H1 (cell line): Measurements from ENCODE around the gene MORN5. TPM values are rescaled to one million over a fixed set of nuclear protein-coding genes. Genes with fewer than 3 reads are reported as not detected.

Source experiments
- CTCF ChIA-PET: fragments of 300-600 bp; sonication (Branson Sonifier 250); formaldehyde crosslinking; loops from one replicate; lab custom pipeline; 2021; ENCODE audit not compliant: partially characterized antibody; lab: Charles Lee
- POLR2A ChIA-PET: fragments of 300-600 bp; sonication (Branson Sonifier 250); formaldehyde crosslinking; loops from one replicate; lab custom pipeline; 2021; ENCODE audit warnings: inconsistent platforms; ENCODE audit not compliant: partially characterized antibody; lab: Charles Lee
- DNase-seq, 2 experiments: peaks; one replicate each; pipeline versions ENCODE4 v3.0.0 to v3.0.0-alpha.2; 2010 to 2022; ENCODE audit warnings: low spot score in 2 of 2, low read depth in 1 of 2, mixed read lengths in 1 of 2
- FAIRE-seq: peaks from 2 replicates; lab custom pipeline; 2011; peaks lifted over from hg19 to GRCh38; lab: Jason Lieb, UNC
- H2AFZ ChIP-seq: 2 replicates; pipeline ENCODE4 v1.8.1; 2012; ENCODE audit warnings: low read length, inconsistent platforms
- H2AK5ac ChIP-seq: 2 replicates; pipeline ENCODE4 v1.6.1; 2013; ENCODE audit warnings: low read depth, low read length
- H2BK120ac ChIP-seq: replicated peaks from 2 replicates; pipeline ENCODE3; 2013; ENCODE audit warnings: low read depth, low read length, inconsistent platforms
- H2BK12ac ChIP-seq: 2 replicates; pipeline ENCODE4 v1.6.1; 2013; ENCODE audit warnings: low read depth, low read length
- H2BK15ac ChIP-seq: 2 replicates; pipeline ENCODE4 v1.6.1; 2013; ENCODE audit warnings: low read length
- H2BK20ac ChIP-seq: 2 replicates; pipeline ENCODE4 v1.6.1; 2013; ENCODE audit warnings: low read length
- H2BK5ac ChIP-seq: 2 replicates; pipeline ENCODE4 v1.6.1; 2013; ENCODE audit warnings: low read depth, low read length
- H3K14ac ChIP-seq: 2 replicates; pipeline ENCODE4 v1.6.1; 2013; ENCODE audit warnings: inconsistent platforms; ENCODE audit not compliant: insufficient read length
- H3K18ac ChIP-seq: 2 replicates; pipeline ENCODE4 v1.6.1; 2013; ENCODE audit warnings: low read length; ENCODE audit errors: extremely low read depth
- H3K23ac ChIP-seq: 2 replicates; pipeline ENCODE4 v1.6.1; 2013; ENCODE audit warnings: inconsistent platforms; ENCODE audit not compliant: insufficient read length
- H3K23me2 ChIP-seq: 2 replicates; pipeline ENCODE4 v1.6.1; 2013; ENCODE audit warnings: low read depth, low read length
- H3K27ac ChIP-seq: 2 replicates; pipeline ENCODE4 v1.6.1; 2011; ENCODE audit warnings: low read depth, low read length, inconsistent platforms
- H3K27me3 ChIP-seq, 4 experiments: replicated peaks in 1 of 4; 1 replicate in 1 of 4; 2 replicates in 3 of 4; pipeline versions ENCODE4 v1.6.1 to v1.8.1; 2011 to 2013; ENCODE audit warnings: low read length in 3 of 4, mild to moderate bottlenecking in 3 of 4, inconsistent platforms in 2 of 4, mixed read lengths in 2 of 4, moderate library complexity in 1 of 4; ENCODE audit not compliant: control insufficient read depth in 3 of 4, insufficient read depth in 3 of 4; ENCODE audit errors: extremely low read depth in 1 of 4
- H3K36me3 ChIP-seq, 4 experiments: 2 replicates each; pipeline versions ENCODE4 v1.6.1 to v1.8.1; 2011 to 2013; ENCODE audit warnings: mild to moderate bottlenecking in 4 of 4, low read length in 3 of 4, moderate library complexity in 2 of 4, control low read depth in 1 of 4, inconsistent platforms in 1 of 4; ENCODE audit not compliant: insufficient read depth in 4 of 4, control insufficient read depth in 2 of 4
- H3K4ac ChIP-seq: replicated peaks from 2 replicates; pipeline ENCODE3; 2013; ENCODE audit warnings: low read length, low read depth, mixed read lengths, inconsistent platforms; ENCODE audit not compliant: insufficient read length
- H3K4me1 ChIP-seq, 4 experiments: replicated peaks in 1 of 4; 1 replicate in 1 of 4; 2 replicates in 3 of 4; pipeline versions ENCODE4 v1.6.1 to v1.8.1; 2011 to 2013; ENCODE audit warnings: low read length in 3 of 4, inconsistent platforms in 2 of 4, mixed read lengths in 1 of 4; ENCODE audit not compliant: insufficient read depth in 4 of 4, control insufficient read depth in 3 of 4
- H3K4me2 ChIP-seq, 2 experiments: 2 replicates each; pipeline versions ENCODE4 v1.6.1 to v1.8.1; 2011 to 2013; ENCODE audit warnings: low read depth in 2 of 2, low read length in 2 of 2, control low read depth in 1 of 2, inconsistent platforms in 1 of 2, mild to moderate bottlenecking in 1 of 2; ENCODE audit not compliant: insufficient read depth in 1 of 2
- H3K4me3 ChIP-seq, 4 experiments: fragments of 200-600, 300-600 bp in 1 of 4; sonication (generic), shearing (Covaris generic), sonication (Bioruptor Twin) in 1 of 4; 2 replicates each; pipeline versions ENCODE4 v1.5.1 to v1.8.1; 2011 to 2016; ENCODE audit warnings: low read length in 4 of 4, low read depth in 3 of 4, control low read depth in 2 of 4, inconsistent platforms in 2 of 4, mild to moderate bottlenecking in 2 of 4, mixed read lengths in 1 of 4, moderate library complexity in 1 of 4; ENCODE audit not compliant: insufficient read depth in 2 of 4; ENCODE audit errors: extremely low read depth in 1 of 4
- H3K56ac ChIP-seq: replicated peaks from 2 replicates; pipeline ENCODE3; 2013; ENCODE audit warnings: low read depth, mild to moderate bottlenecking, mixed read lengths, low read length, inconsistent platforms; ENCODE audit not compliant: insufficient read length
- H3K79me1 ChIP-seq: 2 replicates; pipeline ENCODE4 v1.6.1; 2013; ENCODE audit warnings: low read depth, low read length, control low read depth
- H3K79me2 ChIP-seq, 2 experiments: 2 replicates each; pipeline versions ENCODE4 v1.6.1 to v1.8.1; 2012 to 2013; ENCODE audit warnings: low read length in 2 of 2, mild to moderate bottlenecking in 2 of 2, inconsistent platforms in 1 of 2; ENCODE audit not compliant: insufficient read depth in 2 of 2, control insufficient read depth in 1 of 2
- H3K9ac ChIP-seq, 4 experiments: replicated peaks in 1 of 4; 1 replicate in 1 of 4; 2 replicates in 3 of 4; pipeline versions ENCODE4 v1.6.1 to v1.8.1; 2011 to 2013; ENCODE audit warnings: low read depth in 3 of 4, low read length in 3 of 4, control low read depth in 2 of 4, mild to moderate bottlenecking in 2 of 4, moderate library complexity in 2 of 4, inconsistent platforms in 1 of 4; ENCODE audit errors: extremely low read depth in 1 of 4
- H3K9me3 ChIP-seq, 2 experiments: 2 replicates each; pipeline versions ENCODE4 v1.6.1 to v1.8.1; 2012 to 2013; ENCODE audit warnings: mild to moderate bottlenecking in 2 of 2, moderate library complexity in 2 of 2, control low read depth in 1 of 2, inconsistent platforms in 1 of 2, low read depth in 1 of 2, low read length in 1 of 2, mixed read lengths in 1 of 2; ENCODE audit not compliant: insufficient read depth in 2 of 2
- H4K20me1 ChIP-seq, 2 experiments: replicated peaks in 1 of 2; 2 replicates each; pipeline versions ENCODE3 to v1.8.1; 2011 to 2013; ENCODE audit warnings: inconsistent platforms in 2 of 2, low read length in 2 of 2, mild to moderate bottlenecking in 1 of 2; ENCODE audit not compliant: insufficient read depth in 2 of 2, control insufficient read depth in 1 of 2
- H4K5ac ChIP-seq: 2 replicates; pipeline ENCODE4 v1.6.1; 2013; ENCODE audit warnings: low read length, low read depth, mixed read lengths, inconsistent platforms; ENCODE audit not compliant: insufficient read length
- H4K8ac ChIP-seq: 2 replicates; pipeline ENCODE4 v1.8.0; 2013; ENCODE audit warnings: mild to moderate bottlenecking, moderate library complexity, low read length, inconsistent platforms; ENCODE audit not compliant: insufficient read depth; ENCODE audit errors: extremely low read depth
- H4K91ac ChIP-seq: replicated peaks from 2 replicates; pipeline ENCODE3; 2013; ENCODE audit warnings: low read length, mixed read lengths, inconsistent platforms; ENCODE audit not compliant: insufficient read length
- BACH1 ChIP-seq: IDR thresholded peaks from 2 replicates; pipeline ENCODE4 v1.6.1; 2012; ENCODE audit warnings: low read length, improper control_type of control experiment
- CEBPB ChIP-seq: IDR thresholded peaks from 2 replicates; pipeline ENCODE4 v1.6.1; 2012; ENCODE audit warnings: low read depth, low read length
- GABPA ChIP-seq: IDR thresholded peaks from 2 replicates; pipeline ENCODE4 v1.6.1; 2011; ENCODE audit warnings: mild to moderate bottlenecking, low read length, moderate library complexity, borderline replicate concordance; ENCODE audit not compliant: insufficient read depth
- PHF8 ChIP-seq: fragments of 200-600 bp; sonication (generic); conservative IDR thresholded peaks from 2 replicates; pipeline ENCODE4 v1.7.1; 2012; ENCODE audit warnings: low read depth, mild to moderate bottlenecking, inconsistent platforms, low read length, moderate library complexity
- RNF2 ChIP-seq: fragments of 200-900, 300-1000 bp; sonication (generic); IDR thresholded peaks from 2 replicates; pipeline ENCODE4 v1.7.1; 2016; ENCODE audit warnings: borderline replicate concordance, low read depth, mild to moderate bottlenecking, antibody characterized with exemption, low read length; ENCODE audit not compliant: poor library complexity, severe bottlenecking; ENCODE audit errors: missing control alignments
- SUZ12 ChIP-seq: fragments of 200-600 bp; sonication (generic); IDR thresholded peaks from 2 replicates; pipeline ENCODE4 v1.6.1; 2012; ENCODE audit warnings: mild to moderate bottlenecking, inconsistent platforms, low read length, moderate library complexity, mixed read lengths
- WGBS, 2 experiments: shearing (Covaris generic) in 1 of 2; methylation state at CpG; one replicate each; pipeline versions ENCODE4 v1.1.6 to v1.1.7; 2013 to 2015; ENCODE audit warnings: low lambda C conversion rate in 2 of 2, mixed read lengths in 2 of 2, inconsistent platforms in 1 of 2, low coverage in 1 of 2, missing lambda C conversion rate in 1 of 2; ENCODE audit not compliant: insufficient replicate concordance in 2 of 2, insufficient coverage in 1 of 2, insufficient read length in 1 of 2; ENCODE audit errors: extremely low coverage in 1 of 2, missing lambda C conversion rate in 1 of 2; 5-methylcytosine and 5-hydroxymethylcytosine counted together
- polyA plus RNA-seq, 7 experiments: library from polyadenylated mRNA; depleted of rRNA in 3 of 7; stranded (reverse) in 5 of 7; unstranded in 2 of 7; fragments of >200 nt in 5 of 7; fragments of 200-250 nt in 2 of 7; gene quantifications; 1 replicate in 5 of 7; 2 replicates in 1 of 7; 4 replicates in 1 of 7; pipeline versions ENCODE4 v1.2.1 to v1.2.3, GENCODE V29; 2011 to 2013; ENCODE audit warnings: missing spikeins in 2 of 7, mixed read lengths in 2 of 7
- total RNA-seq: library from RNA; stranded (reverse); fragmentation: NEBNext Ultra II Directional; extraction: Animal tissue kit (Norgen Biotek cat#: 25700); gene quantifications from 2 replicates; pipeline ENCODE4 v1.2.1, GENCODE V29; 2021
- TF ChIP-seq, protein P1 (sequence below): IDR thresholded peaks from 2 replicates; pipeline ENCODE4 v1.6.1; 2011; ENCODE audit warnings: low read depth, mild to moderate bottlenecking, low read length; ENCODE audit not compliant: insufficient read depth

The MORN5 gene
- total and polyA plus RNA-seq, 2 of the 8 experiments (the other 6 are each of a cell fraction or from before 2014, with no cell fraction given) = not detected

DNA sequence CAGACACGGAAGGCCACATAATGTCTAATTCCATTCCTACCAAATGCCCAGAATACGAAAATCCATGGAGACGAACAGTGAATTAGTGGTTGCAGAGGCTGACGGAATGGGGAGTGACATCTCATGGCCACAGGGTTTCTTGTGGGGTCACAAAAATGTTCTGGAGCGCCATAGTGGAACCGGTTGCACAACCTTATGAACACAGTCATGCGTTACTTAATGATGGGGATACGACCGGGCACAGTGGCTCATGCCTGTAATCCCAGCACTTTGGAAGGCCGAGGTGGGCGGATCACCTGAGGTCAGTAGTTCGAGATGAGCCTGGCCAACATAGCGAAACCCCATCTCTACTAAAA lies 40.6 kb upstream of the MORN5 start:
- no peak overlapping the region for H3K4ac ChIP-seq
- H2BK120ac ChIP-seq = no peak overlapping the region
- H3K27ac ChIP-seq = no peak overlapping the region
- TF ChIP-seq GABPA = no peak
- TF ChIP-seq CEBPB = no peak
- no peak for TF ChIP-seq RNF2
- TF ChIP-seq PHF8 = no peak
- TF ChIP-seq SUZ12 = no peak
- TF ChIP-seq BACH1 = no peak
- TF ChIP-seq, protein P1, sequence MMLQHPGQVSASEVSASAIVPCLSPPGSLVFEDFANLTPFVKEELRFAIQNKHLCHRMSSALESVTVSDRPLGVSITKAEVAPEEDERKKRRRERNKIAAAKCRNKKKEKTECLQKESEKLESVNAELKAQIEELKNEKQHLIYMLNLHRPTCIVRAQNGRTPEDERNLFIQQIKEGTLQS = no peak
- no peak overlapping the region for H3K56ac ChIP-seq
- H4K91ac ChIP-seq = no peak overlapping the region
- no peak overlapping the region for H4K8ac ChIP-seq
- 92% methylated on average over 13 of the region's 13 CpGs; no CpG with 5 or more reads in 1 of the 2 experiments for WGBS, 2 experiments
- no peak overlapping the region for H2BK12ac ChIP-seq
- no peak overlapping the region for H2AK5ac ChIP-seq
- no peak for FAIRE-seq
- no peak for DNase-seq
- no peaks in the 10 kb centered on the region for H3K79me2 ChIP-seq
- no peak overlapping the region for H4K5ac ChIP-seq
- no peaks in the 10 kb centered on the region for H4K20me1 ChIP-seq
- no peaks in the 10 kb centered on the region for H3K27me3 ChIP-seq
- no peak overlapping the region for H3K4me2 ChIP-seq
- peaks cover 8 to 16% (median 12%) of the 10 kb centered on the region in 4 experiments for H3K4me1 ChIP-seq
- no peak overlapping the region for H3K9ac ChIP-seq
- no peak overlapping the region for H2BK20ac ChIP-seq
- no peak overlapping the region for H3K4me3 ChIP-seq
- no peak overlapping the region for H2AFZ ChIP-seq
- H3K23ac ChIP-seq = no peak overlapping the region
- CTCF ChIA-PET = interaction anchor here (1.0 to 15.6 kb wide), 6 partner anchors 8 to 249 kb away, joined by 3 to 544 read pairs (median 172); partner anchors contain the start of gene TTLL11
- no peak overlapping the region for H2BK15ac ChIP-seq
- no peak overlapping the region for H2BK5ac ChIP-seq
- no peak overlapping the region for H3K18ac ChIP-seq
- H3K23me2 ChIP-seq = no peaks in the 10 kb centered on the region
- no peaks in the 10 kb centered on the region for H3K9me3 ChIP-seq
- no peaks in the 10 kb centered on the region for H3K36me3 ChIP-seq
- POLR2A ChIA-PET = no interaction called here
- no peak overlapping the region for H3K14ac ChIP-seq
- H3K79me1 ChIP-seq = no peaks in the 10 kb centered on the region
